Kidney epithelial cell (primary cell): ENCODE measurements around the gene CAMK2D. TPM values are rescaled to one million over a fixed set of nuclear protein-coding genes. Genes with fewer than 3 reads are reported as not detected.

Experiments
- DNase-seq: peaks from one replicate; pipeline ENCODE4 v3.0.0-alpha.2; 2010; ENCODE audit warnings: low read depth
- H3K27me3 ChIP-seq: 2 replicates; pipeline ENCODE4 v1.6.0; 2011; ENCODE audit warnings: low read length; ENCODE audit not compliant: control insufficient read depth, insufficient read depth
- H3K36me3 ChIP-seq: 2 replicates; pipeline ENCODE4 v1.5.1; 2011; ENCODE audit warnings: low read length; ENCODE audit not compliant: control insufficient read depth, insufficient read depth
- H3K4me3 ChIP-seq: 2 replicates; pipeline ENCODE4 v1.5.1; 2011; ENCODE audit warnings: low read depth, mild to moderate bottlenecking, control low read depth, low read length
- total RNA-seq: library from RNA; depleted of rRNA; stranded (reverse); fragments of >200 nt; gene quantifications from 2 replicates; pipeline ENCODE4 v1.2.3, GENCODE V29; 2015
- TF ChIP-seq, protein P1 (sequence below): IDR thresholded peaks from 2 replicates; pipeline ENCODE4 v1.5.1; 2011; ENCODE audit warnings: mild to moderate bottlenecking, moderate library complexity, low read length, control low read depth, inconsistent platforms; ENCODE audit not compliant: insufficient read depth, poor library complexity, severe bottlenecking

Gene CAMK2D
- total RNA-seq, 1 donor from 2014 or later, result 36.2 TPM

DNA sequence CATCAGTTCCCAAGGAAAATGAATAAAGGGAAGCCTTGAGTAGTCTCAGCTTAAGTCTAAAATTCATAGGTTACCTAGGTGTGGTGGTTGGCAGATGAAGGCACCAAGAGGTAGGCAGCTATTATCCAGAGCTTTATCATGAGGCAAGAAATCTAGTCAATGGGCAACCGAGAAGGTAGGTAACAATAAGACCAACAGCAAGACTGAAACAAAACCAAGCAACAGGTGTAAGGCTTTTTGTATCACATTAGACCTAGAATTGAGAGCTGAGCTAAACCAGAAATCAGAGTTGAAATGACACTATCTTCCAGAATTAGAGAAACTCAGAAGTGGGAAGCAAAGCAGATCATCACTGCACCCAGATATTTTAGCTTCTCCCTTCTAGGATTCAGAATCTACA is 117.1 kb downstream of the CAMK2D start:
- no peak overlapping the region for H3K4me3 ChIP-seq
- DNase-seq, result no peak
- TF ChIP-seq, protein P1, sequence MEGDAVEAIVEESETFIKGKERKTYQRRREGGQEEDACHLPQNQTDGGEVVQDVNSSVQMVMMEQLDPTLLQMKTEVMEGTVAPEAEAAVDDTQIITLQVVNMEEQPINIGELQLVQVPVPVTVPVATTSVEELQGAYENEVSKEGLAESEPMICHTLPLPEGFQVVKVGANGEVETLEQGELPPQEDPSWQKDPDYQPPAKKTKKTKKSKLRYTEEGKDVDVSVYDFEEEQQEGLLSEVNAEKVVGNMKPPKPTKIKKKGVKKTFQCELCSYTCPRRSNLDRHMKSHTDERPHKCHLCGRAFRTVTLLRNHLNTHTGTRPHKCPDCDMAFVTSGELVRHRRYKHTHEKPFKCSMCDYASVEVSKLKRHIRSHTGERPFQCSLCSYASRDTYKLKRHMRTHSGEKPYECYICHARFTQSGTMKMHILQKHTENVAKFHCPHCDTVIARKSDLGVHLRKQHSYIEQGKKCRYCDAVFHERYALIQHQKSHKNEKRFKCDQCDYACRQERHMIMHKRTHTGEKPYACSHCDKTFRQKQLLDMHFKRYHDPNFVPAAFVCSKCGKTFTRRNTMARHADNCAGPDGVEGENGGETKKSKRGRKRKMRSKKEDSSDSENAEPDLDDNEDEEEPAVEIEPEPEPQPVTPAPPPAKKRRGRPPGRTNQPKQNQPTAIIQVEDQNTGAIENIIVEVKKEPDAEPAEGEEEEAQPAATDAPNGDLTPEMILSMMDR, result no peak
- H3K27me3 ChIP-seq, result no peaks in the 10 kb centered on the region
- no peaks in the 10 kb centered on the region for H3K36me3 ChIP-seq

DNA sequence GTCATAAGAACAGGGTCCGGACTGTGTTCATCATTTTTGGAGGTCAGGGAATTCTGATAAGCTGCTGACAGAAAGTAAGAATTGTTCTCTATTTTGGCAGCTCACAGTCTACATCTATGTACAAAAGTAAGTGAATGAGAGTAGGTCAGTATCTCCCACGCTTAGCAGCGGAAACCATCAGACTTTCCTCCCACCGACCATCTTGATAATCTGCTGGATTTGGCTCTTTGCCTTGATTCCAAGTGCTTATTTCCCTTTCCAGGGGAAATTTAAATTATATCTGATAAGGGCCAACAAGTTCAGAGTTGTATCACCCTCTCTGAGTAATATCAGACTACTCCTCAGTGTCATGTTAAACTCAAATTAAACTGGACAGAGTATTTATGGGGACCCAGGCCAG is 118.0 kb downstream of the CAMK2D start:
- TF ChIP-seq, protein P1, result no peak
- H3K36me3 ChIP-seq, result no peaks in the 10 kb centered on the region
- no peak overlapping the region for H3K4me3 ChIP-seq
- H3K27me3 ChIP-seq, result no peaks in the 10 kb centered on the region
- no peak for DNase-seq

DNA sequence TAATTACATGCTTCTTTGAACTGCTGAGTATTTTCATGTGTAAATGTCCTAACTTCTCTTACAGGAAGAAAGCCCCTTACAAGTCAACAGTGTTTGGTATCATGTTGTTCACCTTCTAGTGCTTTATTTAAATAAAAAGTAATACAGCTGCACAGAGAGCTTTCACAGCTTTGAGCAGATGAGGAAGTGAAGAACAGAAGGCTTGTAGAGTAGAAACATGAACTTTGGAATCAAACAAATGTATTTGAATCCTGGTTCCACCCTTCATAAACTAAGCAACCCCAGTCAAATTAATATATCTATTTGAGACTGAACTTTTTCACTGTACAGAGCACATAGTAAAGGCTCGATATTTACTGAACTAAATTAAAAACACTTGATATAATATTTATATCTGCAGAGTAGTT is 120.5 kb downstream of the CAMK2D start:
- H3K27me3 ChIP-seq, result no peaks in the 10 kb centered on the region
- TF ChIP-seq, protein P1, result no peak
- no peak for DNase-seq
- no peak overlapping the region for H3K4me3 ChIP-seq
- no peaks in the 10 kb centered on the region for H3K36me3 ChIP-seq

DNA sequence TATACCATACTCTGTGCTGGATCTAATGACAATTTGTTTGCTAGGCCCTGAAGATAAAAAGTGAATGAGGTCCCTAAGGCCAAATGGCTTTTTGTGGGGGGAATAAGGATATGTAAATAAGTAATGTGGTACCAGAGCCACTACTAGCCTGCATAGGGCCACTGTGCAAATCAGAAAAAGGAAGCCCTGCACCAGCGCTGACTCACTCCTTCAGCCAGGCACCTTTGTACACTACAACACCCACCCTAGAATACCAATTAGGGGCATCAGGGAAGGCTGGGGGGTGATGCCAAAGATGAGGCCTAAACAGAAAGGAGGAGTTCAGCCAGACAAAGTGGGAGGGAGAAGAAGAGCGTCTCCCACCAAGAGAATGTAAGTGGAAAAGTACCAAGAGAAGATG is 122.2 kb downstream of the CAMK2D start:
- Histone ChIP-seq H3K4me3 (no peak overlapping the region), H3K27me3 (no peaks in the 10 kb centered on the region)
- TF ChIP-seq, protein P1, result no peak

DNA sequence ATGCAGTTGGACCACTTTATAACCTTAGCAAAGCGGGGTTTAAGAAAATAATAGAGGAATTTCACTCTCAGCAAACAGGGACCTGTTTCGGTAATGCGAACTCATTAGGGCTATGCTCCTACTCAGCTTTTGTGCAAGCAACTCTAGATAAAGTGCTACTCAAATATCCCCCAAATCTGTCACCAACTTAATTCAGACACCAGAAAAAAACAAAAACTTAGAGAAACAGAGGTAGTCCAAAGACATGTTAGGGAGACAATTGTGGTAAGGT is 123.0 kb downstream of the CAMK2D start:
- TF ChIP-seq, protein P1, result no peak
- Histone ChIP-seq H3K4me3 (no peak overlapping the region), H3K36me3 (no peaks in the 10 kb centered on the region), H3K27me3 (no peaks in the 10 kb centered on the region)
- no peak for DNase-seq

More for the DNA sequence above, 122.2 kb downstream of the CAMK2D start:
- DNase-seq, result no peak
- no peaks in the 10 kb centered on the region for H3K36me3 ChIP-seq

DNA sequence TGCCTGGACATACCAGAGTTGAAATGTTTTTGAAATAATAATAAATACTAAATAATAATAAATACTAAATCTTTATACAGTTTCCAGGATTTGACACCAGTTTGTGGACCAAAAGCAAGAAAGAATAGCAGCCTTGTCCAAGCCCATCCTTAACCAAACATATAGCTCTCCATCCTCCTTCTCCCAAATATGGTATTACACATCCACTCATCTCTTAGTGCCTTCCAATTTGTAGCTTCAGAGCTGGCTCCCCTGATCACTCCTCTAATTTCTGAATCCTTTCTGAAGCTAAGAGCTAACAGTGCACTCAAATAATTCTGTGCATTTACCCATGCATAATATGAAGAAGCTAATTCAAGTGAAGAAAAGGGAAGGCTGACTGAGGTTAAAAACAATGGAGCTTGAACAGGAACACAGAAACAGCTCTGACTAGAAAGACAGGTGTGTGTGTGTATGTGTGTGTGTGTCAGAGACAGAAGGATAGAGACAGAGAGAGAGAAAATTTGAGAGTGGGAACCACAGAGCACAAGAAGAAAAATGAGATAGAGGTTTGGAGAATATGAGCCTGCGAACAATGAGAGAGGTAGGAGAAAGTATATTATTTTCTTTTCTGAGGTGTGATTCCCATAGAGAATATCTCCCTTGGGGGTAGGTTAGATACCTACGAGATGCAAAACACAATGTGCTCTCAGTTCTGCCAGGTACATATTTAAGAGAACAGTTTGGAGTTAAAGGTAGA is 123.5 kb downstream of the CAMK2D start:
- TF ChIP-seq, protein P1, result no peak
- H3K27me3 ChIP-seq, result no peaks in the 10 kb centered on the region

More for the DNA sequence above, 123.5 kb downstream of the CAMK2D start:
- no peak for DNase-seq
- H3K4me3 ChIP-seq, result no peak overlapping the region
- H3K36me3 ChIP-seq, result no peaks in the 10 kb centered on the region
